H9 (cell line): ENCODE measurements around the gene LRTM2. TPM values are rescaled to one million over a fixed set of nuclear protein-coding genes. Genes with fewer than 3 reads are reported as not detected.

Experiments used
- DNase-seq: peaks from one replicate; pipeline ENCODE4 v3.0.0-alpha.2; 2017
- H2AFZ ChIP-seq: one replicate; pipeline ENCODE4 v1.6.1; 2013; ENCODE audit warnings: mild to moderate bottlenecking, low read length, control low read depth, moderate library complexity
- H2AK5ac ChIP-seq: 2 replicates; pipeline ENCODE4 v1.6.1; 2013; ENCODE audit warnings: low read length, control low read depth, mixed read lengths; ENCODE audit not compliant: insufficient read length
- H2BK120ac ChIP-seq: one replicate; pipeline ENCODE4 v1.6.1; 2013; ENCODE audit warnings: low read depth, mild to moderate bottlenecking, low read length, control low read depth, inconsistent platforms; ENCODE audit not compliant: poor library complexity, severe bottlenecking
- H2BK12ac ChIP-seq: 2 replicates; pipeline ENCODE4 v1.6.1; 2013; ENCODE audit warnings: low read length, control low read depth, mixed read lengths, low read depth; ENCODE audit not compliant: insufficient read length
- H2BK15ac ChIP-seq: 2 replicates; pipeline ENCODE4 v1.6.1; 2013; ENCODE audit warnings: low read depth, low read length, control low read depth
- H2BK20ac ChIP-seq: one replicate; pipeline ENCODE4 v1.6.1; 2013; ENCODE audit warnings: low read depth, mild to moderate bottlenecking, low read length, control low read depth, inconsistent platforms; ENCODE audit not compliant: poor library complexity, severe bottlenecking
- H2BK5ac ChIP-seq: 2 replicates; pipeline ENCODE4 v1.6.1; 2013; ENCODE audit warnings: low read length, control low read depth, mixed read lengths; ENCODE audit not compliant: insufficient read length
- H3K14ac ChIP-seq: 2 replicates; pipeline ENCODE4 v1.6.1; 2013; ENCODE audit warnings: low read length, control low read depth; ENCODE audit not compliant: insufficient read depth
- H3K18ac ChIP-seq: 2 replicates; pipeline ENCODE4 v1.6.1; 2013; ENCODE audit warnings: low read depth, mild to moderate bottlenecking, mixed read lengths, low read length, control low read depth; ENCODE audit not compliant: insufficient read length
- H3K23ac ChIP-seq: 2 replicates; pipeline ENCODE4 v1.6.1; 2013; ENCODE audit warnings: low read length, control low read depth, mixed read lengths, low read depth; ENCODE audit not compliant: insufficient read length
- H3K23me2 ChIP-seq: 2 replicates; pipeline ENCODE4 v1.6.1; 2013; ENCODE audit warnings: low read depth, mild to moderate bottlenecking, mixed read lengths, low read length, control low read depth; ENCODE audit not compliant: insufficient read length, poor library complexity, severe bottlenecking
- H3K27ac ChIP-seq: 2 replicates; pipeline ENCODE4 v1.5.1; 2013; ENCODE audit warnings: low read length, control low read depth, mixed read lengths, low read depth; ENCODE audit not compliant: insufficient read length
- H3K27me3 ChIP-seq: 2 replicates; pipeline ENCODE4 v1.6.1; 2013; ENCODE audit warnings: low read length, control low read depth, inconsistent platforms; ENCODE audit not compliant: insufficient read depth
- H3K4ac ChIP-seq: 2 replicates; pipeline ENCODE4 v1.6.1; 2013; ENCODE audit warnings: low read depth, mild to moderate bottlenecking, control low read depth, inconsistent platforms, low read length, moderate library complexity
- H3K4me1 ChIP-seq: 2 replicates; pipeline ENCODE4 v1.6.1; 2013; ENCODE audit warnings: low read length, control low read depth, inconsistent platforms; ENCODE audit not compliant: insufficient read depth
- H3K4me2 ChIP-seq: 2 replicates; pipeline ENCODE4 v1.6.1; 2013; ENCODE audit warnings: low read length, control low read depth, mixed read lengths; ENCODE audit not compliant: insufficient read length, insufficient read depth
- H3K56ac ChIP-seq: 2 replicates; pipeline ENCODE4 v1.6.1; 2013; ENCODE audit warnings: low read depth, mild to moderate bottlenecking, mixed read lengths, low read length, control low read depth; ENCODE audit not compliant: insufficient read length
- H3K79me1 ChIP-seq: 2 replicates; pipeline ENCODE4 v1.6.1; 2013; ENCODE audit warnings: low read depth, mild to moderate bottlenecking, moderate library complexity, low read length, control low read depth, inconsistent platforms; ENCODE audit not compliant: insufficient read depth, poor library complexity, severe bottlenecking
- H3K79me2 ChIP-seq: 2 replicates; pipeline ENCODE4 v1.6.1; 2013; ENCODE audit warnings: low read length, control low read depth, inconsistent platforms; ENCODE audit not compliant: insufficient read depth
- H3K9ac ChIP-seq: 2 replicates; pipeline ENCODE4 v1.6.1; 2013; ENCODE audit warnings: low read length, control low read depth, mixed read lengths; ENCODE audit not compliant: insufficient read length; ENCODE audit errors: extremely low read depth
- H3K9me3 ChIP-seq: one replicate; pipeline ENCODE4 v1.6.1; 2013; ENCODE audit warnings: low read depth, low read length, inconsistent platforms; ENCODE audit not compliant: control insufficient read depth
- H3T11ph ChIP-seq: one replicate; pipeline ENCODE4 v1.6.1; 2013; ENCODE audit warnings: mild to moderate bottlenecking, low read length, control low read depth, inconsistent platforms
- H4K20me1 ChIP-seq: one replicate; pipeline ENCODE4 v1.6.1; 2013; ENCODE audit not compliant: control insufficient read depth, insufficient read length, insufficient read depth
- H4K5ac ChIP-seq: 2 replicates; pipeline ENCODE4 v1.6.1; 2013; ENCODE audit warnings: low read depth, mild to moderate bottlenecking, mixed read lengths, low read length, control low read depth; ENCODE audit not compliant: insufficient read length
- H4K8ac ChIP-seq: replicated peaks from 2 replicates; pipeline ENCODE4 v1.6.1; 2013; ENCODE audit warnings: low read length, control low read depth, mixed read lengths, low read depth; ENCODE audit not compliant: insufficient read length
- H4K91ac ChIP-seq: 2 replicates; pipeline ENCODE4 v1.6.1; 2013; ENCODE audit warnings: low read depth, mild to moderate bottlenecking, moderate library complexity, mixed read lengths, low read length, control low read depth; ENCODE audit not compliant: insufficient read length
- H3K27ac Mint-ChIP-seq, 3 experiments: 2 replicates in 2 of 3; 3 replicates in 1 of 3; pipeline ENCODE4 v1.8.0; 2020 to 2021; ENCODE audit warnings: mixed read lengths in 3 of 3, mild to moderate bottlenecking in 1 of 3, moderate library complexity in 1 of 3
- H3K27me3 Mint-ChIP-seq: 2 replicates; pipeline ENCODE4 v1.8.0; 2021; ENCODE audit warnings: low read depth, mild to moderate bottlenecking, moderate library complexity, mixed read lengths
- H3K36me3 Mint-ChIP-seq, 3 experiments: 2 replicates in 2 of 3; 3 replicates in 1 of 3; pipeline ENCODE4 v1.8.0; 2020 to 2021; ENCODE audit warnings: low read depth in 3 of 3, mixed read lengths in 3 of 3; ENCODE audit not compliant: insufficient read depth in 1 of 3
- H3K4me1 Mint-ChIP-seq, 2 experiments: 2 replicates each; pipeline ENCODE4 v1.8.0; 2020; ENCODE audit warnings: mixed read lengths in 2 of 2
- H3K4me3 Mint-ChIP-seq, 2 experiments: 2 replicates in 1 of 2; 3 replicates in 1 of 2; pipeline ENCODE4 v1.8.0; 2020 to 2021; ENCODE audit warnings: mild to moderate bottlenecking in 2 of 2, mixed read lengths in 2 of 2, moderate library complexity in 1 of 2
- H3K9me3 Mint-ChIP-seq, 2 experiments: 2 replicates in 1 of 2; 3 replicates in 1 of 2; pipeline ENCODE4 v1.8.0; 2020; ENCODE audit warnings: mild to moderate bottlenecking in 2 of 2, mixed read lengths in 2 of 2, moderate library complexity in 1 of 2
- WGBS: extraction: QIAGEN DNeasy Blood & Tissue Kit; methylation state at CpG from one replicate; pipeline ENCODE4 v1.1.7; 2013; ENCODE audit warnings: missing lambda C conversion rate, low lambda C conversion rate, mixed read lengths; ENCODE audit not compliant: insufficient read length; ENCODE audit errors: extremely low coverage; 5-methylcytosine and 5-hydroxymethylcytosine counted together
- total RNA-seq: library from RNA; stranded (reverse); gene quantifications from 2 replicates; pipeline ENCODE4 v1.2.1, GENCODE V29; 2021
- TF ChIP-seq, protein P1 (sequence below): fragments of 200-600 bp; sonication (generic); conservative IDR thresholded peaks from 3 replicates; pipeline ENCODE4 v1.8.0; 2021; ENCODE audit warnings: antibody characterized with exemption, mild to moderate bottlenecking

Gene LRTM2
- total RNA-seq, 1 experiment from 2014 or later, result not detected

DNA sequence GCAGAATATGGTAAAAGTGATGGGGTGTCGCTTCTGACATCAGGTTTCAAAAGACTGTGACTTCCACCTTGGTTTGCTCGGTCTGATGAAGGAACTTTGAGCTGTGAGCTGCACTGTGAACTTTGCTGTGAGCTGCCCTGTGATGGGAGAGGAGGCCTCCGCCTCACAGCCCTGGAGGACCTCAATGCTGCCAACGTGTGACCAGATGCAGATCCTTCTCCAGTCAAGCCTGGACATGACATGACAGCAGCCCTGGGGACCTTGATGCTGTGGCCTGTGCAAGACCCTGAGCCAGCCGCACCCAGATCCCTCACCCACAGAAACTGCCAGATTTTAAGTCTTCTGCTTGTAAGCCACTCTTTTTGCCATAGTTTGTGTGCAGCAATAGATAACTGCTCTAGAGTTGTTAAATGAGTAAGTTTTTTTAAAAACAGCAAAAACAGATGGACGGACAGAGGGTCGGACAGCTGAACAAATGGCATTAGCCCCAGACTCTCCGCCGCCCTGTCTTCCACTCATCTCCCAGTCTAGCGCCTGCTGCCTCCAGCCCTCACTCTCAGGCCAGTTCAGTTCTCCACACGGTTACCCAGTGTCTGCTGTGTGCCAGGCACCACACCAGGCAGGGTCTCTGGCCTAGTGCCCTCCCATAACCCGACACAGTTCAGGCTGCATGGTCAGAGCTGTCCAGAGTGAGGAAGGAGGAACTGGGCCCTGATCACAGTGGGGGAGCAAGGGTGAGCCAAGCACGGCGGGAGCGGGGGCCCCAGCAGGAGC lies 13.1 kb upstream of the LRTM2 start:
- Histone ChIP-seq H2BK120ac (no peak overlapping the region), H3K18ac (no peak overlapping the region), H4K91ac (no peak overlapping the region), H2BK12ac (no peak overlapping the region), H3K27me3 (0 out of 2 replicates have a peak, but pooled peaks cover 2% of the 10 kb centered on the region), H3K23ac (no peak overlapping the region), H3K23me2 (no peaks in the 10 kb centered on the region), H3K79me2 (no peaks in the 10 kb centered on the region), H3K4me1 (no peaks in the 10 kb centered on the region), H2BK20ac (no peak overlapping the region), H4K20me1 (no peaks in the 10 kb centered on the region), H2AK5ac (no peak overlapping the region), H2BK15ac (no peak overlapping the region), H3K27ac (no peak overlapping the region), H2AFZ (no peak overlapping the region), H3K4ac (no peak overlapping the region), H3K9me3 (no peaks in the 10 kb centered on the region), H3K79me1 (no peaks in the 10 kb centered on the region), H2BK5ac (no peak overlapping the region), H4K8ac (no peak overlapping the region), H3K56ac (no peak overlapping the region), H3K4me2 (no peak overlapping the region), H3K14ac (no peak overlapping the region; the same call in 1 of the 2 replicates), H4K5ac (no peak overlapping the region), H3T11ph (no peak overlapping the region), H3K9ac (no peak overlapping the region)
- no peak for DNase-seq
- TF ChIP-seq, protein P1, sequence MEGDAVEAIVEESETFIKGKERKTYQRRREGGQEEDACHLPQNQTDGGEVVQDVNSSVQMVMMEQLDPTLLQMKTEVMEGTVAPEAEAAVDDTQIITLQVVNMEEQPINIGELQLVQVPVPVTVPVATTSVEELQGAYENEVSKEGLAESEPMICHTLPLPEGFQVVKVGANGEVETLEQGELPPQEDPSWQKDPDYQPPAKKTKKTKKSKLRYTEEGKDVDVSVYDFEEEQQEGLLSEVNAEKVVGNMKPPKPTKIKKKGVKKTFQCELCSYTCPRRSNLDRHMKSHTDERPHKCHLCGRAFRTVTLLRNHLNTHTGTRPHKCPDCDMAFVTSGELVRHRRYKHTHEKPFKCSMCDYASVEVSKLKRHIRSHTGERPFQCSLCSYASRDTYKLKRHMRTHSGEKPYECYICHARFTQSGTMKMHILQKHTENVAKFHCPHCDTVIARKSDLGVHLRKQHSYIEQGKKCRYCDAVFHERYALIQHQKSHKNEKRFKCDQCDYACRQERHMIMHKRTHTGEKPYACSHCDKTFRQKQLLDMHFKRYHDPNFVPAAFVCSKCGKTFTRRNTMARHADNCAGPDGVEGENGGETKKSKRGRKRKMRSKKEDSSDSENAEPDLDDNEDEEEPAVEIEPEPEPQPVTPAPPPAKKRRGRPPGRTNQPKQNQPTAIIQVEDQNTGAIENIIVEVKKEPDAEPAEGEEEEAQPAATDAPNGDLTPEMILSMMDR, result no peak
- no peak overlapping the region for H3K4me3 Mint-ChIP-seq
- no peaks in the 10 kb centered on the region; the same call in 1 of the 2 replicates for H3K27me3 Mint-ChIP-seq
- H3K27ac Mint-ChIP-seq, result no peak overlapping the region
- H3K4me1 Mint-ChIP-seq, result peaks cover 0 to 6% of the 10 kb centered on the region in 2 experiments; a peak in 2 of 4 replicates
- WGBS, result no CpG with 5 or more reads among the region's 15 CpGs
- no peaks in the 10 kb centered on the region for H3K36me3 Mint-ChIP-seq
- H3K9me3 Mint-ChIP-seq, result no peaks in the 10 kb centered on the region
